H1 (cell line): ENCODE data around the gene XPNPEP1. TPM values are rescaled to one million over a fixed set of nuclear protein-coding genes. Genes with fewer than 3 reads are reported as not detected.

ENCODE experiments used
- CTCF ChIA-PET: fragments of 300-600 bp; sonication (Branson Sonifier 250); formaldehyde crosslinking; loops from one replicate; lab custom pipeline; 2021; ENCODE audit not compliant: partially characterized antibody; lab: Charles Lee
- POLR2A ChIA-PET: fragments of 300-600 bp; sonication (Branson Sonifier 250); formaldehyde crosslinking; loops from one replicate; lab custom pipeline; 2021; ENCODE audit warnings: inconsistent platforms; ENCODE audit not compliant: partially characterized antibody; lab: Charles Lee
- DNase-seq, 2 experiments: peaks; one replicate each; pipeline versions ENCODE4 v3.0.0 to v3.0.0-alpha.2; 2010 to 2022; ENCODE audit warnings: low spot score in 2 of 2, low read depth in 1 of 2, mixed read lengths in 1 of 2
- FAIRE-seq: peaks from 2 replicates; lab custom pipeline; 2011; peaks lifted over from hg19 to GRCh38; lab: Jason Lieb, UNC
- H2AFZ ChIP-seq: 2 replicates; pipeline ENCODE4 v1.8.1; 2012; ENCODE audit warnings: low read length, inconsistent platforms
- H2AK5ac ChIP-seq: 2 replicates; pipeline ENCODE4 v1.6.1; 2013; ENCODE audit warnings: low read depth, low read length
- H2BK120ac ChIP-seq: replicated peaks from 2 replicates; pipeline ENCODE3; 2013; ENCODE audit warnings: low read depth, low read length, inconsistent platforms
- H2BK12ac ChIP-seq: 2 replicates; pipeline ENCODE4 v1.6.1; 2013; ENCODE audit warnings: low read depth, low read length
- H2BK15ac ChIP-seq: 2 replicates; pipeline ENCODE4 v1.6.1; 2013; ENCODE audit warnings: low read length
- H2BK20ac ChIP-seq: 2 replicates; pipeline ENCODE4 v1.6.1; 2013; ENCODE audit warnings: low read length
- H2BK5ac ChIP-seq: 2 replicates; pipeline ENCODE4 v1.6.1; 2013; ENCODE audit warnings: low read depth, low read length
- H3K14ac ChIP-seq: 2 replicates; pipeline ENCODE4 v1.6.1; 2013; ENCODE audit warnings: inconsistent platforms; ENCODE audit not compliant: insufficient read length
- H3K18ac ChIP-seq: 2 replicates; pipeline ENCODE4 v1.6.1; 2013; ENCODE audit warnings: low read length; ENCODE audit errors: extremely low read depth
- H3K23ac ChIP-seq: 2 replicates; pipeline ENCODE4 v1.6.1; 2013; ENCODE audit warnings: inconsistent platforms; ENCODE audit not compliant: insufficient read length
- H3K23me2 ChIP-seq: 2 replicates; pipeline ENCODE4 v1.6.1; 2013; ENCODE audit warnings: low read depth, low read length
- H3K27ac ChIP-seq: 2 replicates; pipeline ENCODE4 v1.6.1; 2011; ENCODE audit warnings: low read depth, low read length, inconsistent platforms
- H3K27me3 ChIP-seq, 4 experiments: replicated peaks in 1 of 4; 1 replicate in 1 of 4; 2 replicates in 3 of 4; pipeline versions ENCODE4 v1.6.1 to v1.8.1; 2011 to 2013; ENCODE audit warnings: low read length in 3 of 4, mild to moderate bottlenecking in 3 of 4, inconsistent platforms in 2 of 4, mixed read lengths in 2 of 4, moderate library complexity in 1 of 4; ENCODE audit not compliant: control insufficient read depth in 3 of 4, insufficient read depth in 3 of 4; ENCODE audit errors: extremely low read depth in 1 of 4
- H3K36me3 ChIP-seq, 4 experiments: 2 replicates each; pipeline versions ENCODE4 v1.6.1 to v1.8.1; 2011 to 2013; ENCODE audit warnings: mild to moderate bottlenecking in 4 of 4, low read length in 3 of 4, moderate library complexity in 2 of 4, control low read depth in 1 of 4, inconsistent platforms in 1 of 4; ENCODE audit not compliant: insufficient read depth in 4 of 4, control insufficient read depth in 2 of 4
- H3K4ac ChIP-seq: replicated peaks from 2 replicates; pipeline ENCODE3; 2013; ENCODE audit warnings: low read length, low read depth, mixed read lengths, inconsistent platforms; ENCODE audit not compliant: insufficient read length
- H3K4me1 ChIP-seq, 4 experiments: replicated peaks in 1 of 4; 1 replicate in 1 of 4; 2 replicates in 3 of 4; pipeline versions ENCODE4 v1.6.1 to v1.8.1; 2011 to 2013; ENCODE audit warnings: low read length in 3 of 4, inconsistent platforms in 2 of 4, mixed read lengths in 1 of 4; ENCODE audit not compliant: insufficient read depth in 4 of 4, control insufficient read depth in 3 of 4
- H3K4me2 ChIP-seq, 2 experiments: 2 replicates each; pipeline versions ENCODE4 v1.6.1 to v1.8.1; 2011 to 2013; ENCODE audit warnings: low read depth in 2 of 2, low read length in 2 of 2, control low read depth in 1 of 2, inconsistent platforms in 1 of 2, mild to moderate bottlenecking in 1 of 2; ENCODE audit not compliant: insufficient read depth in 1 of 2
- H3K4me3 ChIP-seq, 4 experiments: fragments of 200-600, 300-600 bp in 1 of 4; sonication (generic), shearing (Covaris generic), sonication (Bioruptor Twin) in 1 of 4; 2 replicates each; pipeline versions ENCODE4 v1.5.1 to v1.8.1; 2011 to 2016; ENCODE audit warnings: low read length in 4 of 4, low read depth in 3 of 4, control low read depth in 2 of 4, inconsistent platforms in 2 of 4, mild to moderate bottlenecking in 2 of 4, mixed read lengths in 1 of 4, moderate library complexity in 1 of 4; ENCODE audit not compliant: insufficient read depth in 2 of 4; ENCODE audit errors: extremely low read depth in 1 of 4
- H3K56ac ChIP-seq: replicated peaks from 2 replicates; pipeline ENCODE3; 2013; ENCODE audit warnings: low read depth, mild to moderate bottlenecking, mixed read lengths, low read length, inconsistent platforms; ENCODE audit not compliant: insufficient read length
- H3K79me1 ChIP-seq: 2 replicates; pipeline ENCODE4 v1.6.1; 2013; ENCODE audit warnings: low read depth, low read length, control low read depth
- H3K79me2 ChIP-seq, 2 experiments: 2 replicates each; pipeline versions ENCODE4 v1.6.1 to v1.8.1; 2012 to 2013; ENCODE audit warnings: low read length in 2 of 2, mild to moderate bottlenecking in 2 of 2, inconsistent platforms in 1 of 2; ENCODE audit not compliant: insufficient read depth in 2 of 2, control insufficient read depth in 1 of 2
- H3K9ac ChIP-seq, 4 experiments: replicated peaks in 1 of 4; 1 replicate in 1 of 4; 2 replicates in 3 of 4; pipeline versions ENCODE4 v1.6.1 to v1.8.1; 2011 to 2013; ENCODE audit warnings: low read depth in 3 of 4, low read length in 3 of 4, control low read depth in 2 of 4, mild to moderate bottlenecking in 2 of 4, moderate library complexity in 2 of 4, inconsistent platforms in 1 of 4; ENCODE audit errors: extremely low read depth in 1 of 4
- H3K9me3 ChIP-seq, 2 experiments: 2 replicates each; pipeline versions ENCODE4 v1.6.1 to v1.8.1; 2012 to 2013; ENCODE audit warnings: mild to moderate bottlenecking in 2 of 2, moderate library complexity in 2 of 2, control low read depth in 1 of 2, inconsistent platforms in 1 of 2, low read depth in 1 of 2, low read length in 1 of 2, mixed read lengths in 1 of 2; ENCODE audit not compliant: insufficient read depth in 2 of 2
- H4K20me1 ChIP-seq, 2 experiments: replicated peaks in 1 of 2; 2 replicates each; pipeline versions ENCODE3 to v1.8.1; 2011 to 2013; ENCODE audit warnings: inconsistent platforms in 2 of 2, low read length in 2 of 2, mild to moderate bottlenecking in 1 of 2; ENCODE audit not compliant: insufficient read depth in 2 of 2, control insufficient read depth in 1 of 2
- H4K5ac ChIP-seq: 2 replicates; pipeline ENCODE4 v1.6.1; 2013; ENCODE audit warnings: low read length, low read depth, mixed read lengths, inconsistent platforms; ENCODE audit not compliant: insufficient read length
- H4K8ac ChIP-seq: 2 replicates; pipeline ENCODE4 v1.8.0; 2013; ENCODE audit warnings: mild to moderate bottlenecking, moderate library complexity, low read length, inconsistent platforms; ENCODE audit not compliant: insufficient read depth; ENCODE audit errors: extremely low read depth
- H4K91ac ChIP-seq: replicated peaks from 2 replicates; pipeline ENCODE3; 2013; ENCODE audit warnings: low read length, mixed read lengths, inconsistent platforms; ENCODE audit not compliant: insufficient read length
- CHD2 ChIP-seq: IDR thresholded peaks from 2 replicates; pipeline ENCODE4 v1.6.1; 2012; ENCODE audit warnings: low read length, improper control_type of control experiment
- FOSL1 ChIP-seq: IDR thresholded peaks from 2 replicates; pipeline ENCODE4 v1.6.1; 2011; ENCODE audit warnings: mild to moderate bottlenecking, low read depth, low read length, moderate library complexity; ENCODE audit not compliant: insufficient read depth
- HDAC2 ChIP-seq, 2 experiments: fragments of 300-600 bp in 1 of 2; sonication (generic) in 1 of 2; IDR thresholded peaks; 2 replicates each; pipeline ENCODE4 v1.6.1; 2011 to 2012; ENCODE audit warnings: low read depth in 2 of 2, low read length in 2 of 2, mild to moderate bottlenecking in 2 of 2, moderate library complexity in 2 of 2, borderline replicate concordance in 1 of 2, inconsistent platforms in 1 of 2
- SAP30 ChIP-seq: fragments of 300-600 bp; sonication (generic); IDR thresholded peaks from 2 replicates; pipeline ENCODE4 v1.7.1; 2012; ENCODE audit warnings: low read length, moderate library complexity, mild to moderate bottlenecking, inconsistent platforms; ENCODE audit not compliant: insufficient read depth, insufficient replicate concordance
- WGBS, 2 experiments: shearing (Covaris generic) in 1 of 2; methylation state at CpG; one replicate each; pipeline versions ENCODE4 v1.1.6 to v1.1.7; 2013 to 2015; ENCODE audit warnings: low lambda C conversion rate in 2 of 2, mixed read lengths in 2 of 2, inconsistent platforms in 1 of 2, low coverage in 1 of 2, missing lambda C conversion rate in 1 of 2; ENCODE audit not compliant: insufficient replicate concordance in 2 of 2, insufficient coverage in 1 of 2, insufficient read length in 1 of 2; ENCODE audit errors: extremely low coverage in 1 of 2, missing lambda C conversion rate in 1 of 2; 5-methylcytosine and 5-hydroxymethylcytosine counted together
- polyA plus RNA-seq, 7 experiments: library from polyadenylated mRNA; depleted of rRNA in 3 of 7; stranded (reverse) in 5 of 7; unstranded in 2 of 7; fragments of >200 nt in 5 of 7; fragments of 200-250 nt in 2 of 7; gene quantifications; 1 replicate in 5 of 7; 2 replicates in 1 of 7; 4 replicates in 1 of 7; pipeline versions ENCODE4 v1.2.1 to v1.2.3, GENCODE V29; 2011 to 2013; ENCODE audit warnings: missing spikeins in 2 of 7, mixed read lengths in 2 of 7
- total RNA-seq: library from RNA; stranded (reverse); fragmentation: NEBNext Ultra II Directional; extraction: Animal tissue kit (Norgen Biotek cat#: 25700); gene quantifications from 2 replicates; pipeline ENCODE4 v1.2.1, GENCODE V29; 2021

The XPNPEP1 gene
- total and polyA plus RNA-seq, 2 of the 8 experiments (the other 6 are each of a cell fraction or from before 2014, with no cell fraction given), result 61.1 to 201 TPM

DNA sequence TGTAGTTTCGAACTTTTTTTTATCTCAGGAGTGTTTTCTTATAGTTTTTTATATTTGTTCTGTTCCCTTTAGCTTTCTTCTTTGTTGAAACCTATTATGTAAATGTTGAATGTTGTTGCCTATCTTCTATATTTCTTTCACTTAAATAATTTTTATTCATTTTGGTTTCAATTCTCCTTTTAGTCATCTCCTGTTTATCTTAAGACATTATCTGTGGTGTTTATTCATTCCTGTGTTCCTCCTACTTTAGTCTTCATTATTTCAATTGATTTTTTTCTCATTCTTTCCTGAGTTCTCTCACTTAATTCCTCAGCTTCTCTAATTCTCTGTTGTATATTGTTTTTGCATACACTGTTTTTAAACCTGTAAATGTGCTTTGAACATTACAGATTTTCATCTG, 64.1 kb downstream of the XPNPEP1 start:
- POLR2A ChIA-PET, result no interaction called here
- CTCF ChIA-PET, result interaction anchor here (0.7 kb wide), 1 partner anchor 15 kb away, joined by 3 read pairs; no protein-coding TSS in a partner anchor
- no peak overlapping the region for H4K91ac ChIP-seq

More for the DNA sequence above, 64.1 kb downstream of the XPNPEP1 start:
- H2BK12ac ChIP-seq, result no peak overlapping the region
- WGBS, 2 experiments, result 100% methylated on average over 1 of the region's 1 CpG; no CpG with 5 or more reads in 1 of the 2 experiments
- H4K8ac ChIP-seq, result no peak overlapping the region
- H3K27me3 ChIP-seq, result no peaks in the 10 kb centered on the region
- H3K79me1 ChIP-seq, result no peaks in the 10 kb centered on the region
- no peaks in the 10 kb centered on the region for H3K79me2 ChIP-seq
- no peak for DNase-seq
- H3K9ac ChIP-seq, result no peak overlapping the region
- H2BK5ac ChIP-seq, result no peak overlapping the region
- H3K23ac ChIP-seq, result no peak overlapping the region
- H3K27ac ChIP-seq, result no peak overlapping the region
- H4K5ac ChIP-seq, result no peak overlapping the region
- H4K20me1 ChIP-seq, result no peaks in the 10 kb centered on the region
- no peak for TF ChIP-seq SAP30
- TF ChIP-seq CHD2, result no peak
- no peak for TF ChIP-seq HDAC2 (IDR thresholded peaks at IDR 0.05; ENCODE audit: borderline replicate concordance in 1 of 2, low read depth in 2 of 2, low read length in 2 of 2)
- no peak for TF ChIP-seq FOSL1
- TF ChIP-seq, all 59 proteins: peak for 0
- Histone ChIP-seq H3K4me2 (no peak overlapping the region), H3K14ac (no peak overlapping the region), H3K4ac (no peak overlapping the region), H3K18ac (no peak overlapping the region), H2BK20ac (no peak overlapping the region), H2BK15ac (no peak overlapping the region), H3K36me3 (peaks cover 0 to 2% (median 1%) of the 10 kb centered on the region in 4 experiments; a peak in 4 of 8 replicates), H3K4me1 (peaks cover 0 to 4% (median 3%) of the 10 kb centered on the region in 4 experiments; a peak in 4 of 7 replicates), H3K4me3 (no peak overlapping the region), H3K23me2 (no peaks in the 10 kb centered on the region), H2AK5ac (no peak overlapping the region), H3K9me3 (no peaks in the 10 kb centered on the region), H2BK120ac (no peak overlapping the region), H3K56ac (no peak overlapping the region), H2AFZ (no peak overlapping the region)
- FAIRE-seq, result no peak
